Subcutaneous adipose tissue (tissue), 4 donors: ENCODE data around the gene KRT4. TPM values are rescaled to one million over a fixed set of nuclear protein-coding genes. Genes with fewer than 3 reads are reported as not detected.

ENCODE experiments used
- CTCF ChIP-seq: fragments of 450-650 bp; IDR thresholded peaks from one replicate; pipeline ENCODE4 v1.5.1; 2016; ENCODE audit warnings: low read depth, mild to moderate bottlenecking, control low read depth, antibody characterized with exemption, moderate library complexity
- total RNA-seq, 4 donors: library from RNA; depleted of rRNA; stranded (reverse); fragments of >200 nt; gene quantifications; one replicate each; pipeline ENCODE4 v1.1.0, GENCODE V29; 2016

Gene KRT4
- total RNA-seq, 4 donors from 2014 or later, result not detected

GRCh38 chr12:52824741-52825410 lies 11.0 kb upstream of the KRT4 start:
- TF ChIP-seq CTCF, result no peak

DNA sequence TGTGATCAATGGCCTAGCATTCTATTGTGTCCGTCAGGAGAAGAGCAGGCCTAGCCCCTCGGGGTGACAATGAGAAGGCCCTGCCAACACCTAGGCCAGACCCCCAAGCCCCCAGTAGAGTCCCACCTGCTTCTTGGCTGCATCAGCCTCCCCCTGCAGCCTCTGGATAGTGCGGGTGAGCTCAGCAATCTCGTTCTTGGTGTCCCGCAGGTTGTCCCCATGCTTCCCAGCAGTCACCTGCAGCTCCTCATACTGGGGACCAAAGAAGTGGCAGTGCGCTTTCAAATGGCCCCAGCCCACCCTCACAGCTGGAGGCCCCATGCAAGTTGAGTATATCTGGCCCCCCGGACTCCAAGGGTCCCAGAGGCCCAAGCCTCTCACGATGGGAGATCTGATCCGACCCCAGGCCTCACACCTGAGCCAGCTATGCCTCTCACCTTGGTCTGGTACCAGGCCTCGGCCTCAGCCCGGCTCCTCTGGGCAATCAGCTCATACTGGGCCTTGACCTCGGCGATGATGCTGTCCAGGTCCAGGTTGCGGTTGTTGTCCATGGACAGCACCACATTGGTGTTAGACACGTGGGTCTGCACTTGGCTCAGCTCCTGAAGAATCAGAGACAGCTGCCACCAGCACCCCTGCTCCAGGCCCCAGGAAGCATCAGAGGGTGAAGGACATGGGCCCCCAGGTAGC lies 10.0 kb upstream of the KRT4 start:
- TF ChIP-seq CTCF, result no peak

DNA sequence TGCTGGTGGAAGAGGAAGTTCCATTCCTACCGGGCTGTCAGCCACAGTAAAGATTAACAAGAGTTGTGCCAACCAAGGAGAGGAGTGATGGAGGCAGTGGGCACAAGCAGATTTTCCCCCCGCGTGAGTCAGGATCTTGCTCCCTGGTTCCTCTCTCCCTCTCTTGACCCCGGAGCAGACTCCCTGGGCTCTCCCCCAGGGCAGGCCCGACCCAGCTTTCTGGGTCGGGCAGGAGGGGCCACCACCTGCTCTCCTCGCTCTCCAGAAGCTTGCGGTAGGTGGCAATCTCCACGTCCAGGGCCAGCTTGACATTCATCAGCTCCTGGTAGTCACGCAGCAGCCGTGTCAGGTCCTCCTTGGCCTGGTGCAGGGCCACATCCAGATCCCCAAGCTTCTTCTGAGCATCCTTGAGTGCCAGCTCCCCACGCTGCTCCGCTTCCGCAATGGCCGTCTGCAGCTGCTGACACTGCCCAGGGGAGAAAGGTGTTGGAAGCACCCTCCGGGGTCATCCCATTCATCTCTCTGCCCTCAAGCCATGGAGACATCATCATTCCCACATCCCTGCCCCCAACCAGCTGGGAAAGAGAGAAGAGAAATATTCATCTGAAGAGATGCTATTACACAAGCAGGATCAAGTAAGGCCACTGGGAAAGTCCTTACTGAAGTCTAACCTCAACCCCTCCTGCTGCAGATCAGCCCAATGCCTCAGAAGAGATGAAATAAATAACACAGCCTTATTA lies 9.0 kb upstream of the KRT4 start:
- no peak for TF ChIP-seq CTCF

DNA sequence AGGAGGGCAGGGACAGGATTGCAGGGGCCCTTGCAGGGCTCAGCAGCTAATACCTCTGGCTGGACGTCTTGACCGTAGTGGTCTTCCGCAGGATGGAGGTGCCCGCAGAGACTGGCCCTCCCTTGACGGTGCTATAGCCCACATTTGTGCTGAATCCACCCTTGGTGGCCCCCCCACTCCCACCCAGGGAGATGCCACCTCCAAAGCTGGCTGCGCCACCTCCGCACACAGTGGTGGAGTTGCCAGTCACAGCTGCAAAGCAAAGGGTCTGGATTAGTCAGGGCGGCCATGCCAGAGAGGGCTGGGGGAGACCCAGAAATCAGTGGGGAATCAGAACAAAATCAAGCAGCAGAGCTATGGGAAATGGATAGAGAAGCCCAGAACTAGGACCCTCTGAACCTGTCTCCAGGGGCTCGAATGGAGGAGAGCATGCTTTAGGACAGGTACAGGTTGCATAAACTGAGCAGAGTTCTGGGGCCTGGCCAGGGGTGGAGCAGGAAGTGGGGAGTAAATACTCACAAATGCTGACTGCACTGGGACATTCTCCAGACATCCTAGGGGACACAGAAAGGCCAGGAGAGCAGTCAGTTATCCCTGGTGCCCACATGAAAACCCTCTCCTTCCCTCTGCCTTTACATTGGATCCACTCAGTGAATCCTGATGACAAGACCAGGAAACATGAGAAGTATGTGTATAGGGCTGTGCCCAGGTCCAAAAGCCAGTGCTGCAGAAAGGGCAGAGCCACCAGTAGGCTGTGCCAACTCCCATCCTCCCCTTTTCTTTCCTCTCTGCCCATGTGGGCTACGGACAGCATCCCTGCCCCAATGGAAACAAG lies 8.1 kb upstream of the KRT4 start:
- no peak for TF ChIP-seq CTCF

GRCh38 chr12:52821071-52821730 lies 7.3 kb upstream of the KRT4 start:
- no peak for TF ChIP-seq CTCF

GRCh38 chr12:52820521-52820920 lies 6.6 kb upstream of the KRT4 start:
- no peak for TF ChIP-seq CTCF
